Stimulated activated CD4-positive, alpha-beta T cell treated with anti-CD3 and anti-CD28 coated beads, Interleukin-12 subunit alpha, Interleukin-12 subunit beta, amount 100 ng/mL, for 48 hours (primary cell): ENCODE data around the gene AADACL4.

Experiments
- DNase-seq, 3 donors: peaks; one replicate each; pipeline ENCODE4 v3.0.0-alpha.2; 2020; ENCODE audit warnings: low read depth in 2 of 3, low spot score in 1 of 3

AADACL4 gene

DNA sequence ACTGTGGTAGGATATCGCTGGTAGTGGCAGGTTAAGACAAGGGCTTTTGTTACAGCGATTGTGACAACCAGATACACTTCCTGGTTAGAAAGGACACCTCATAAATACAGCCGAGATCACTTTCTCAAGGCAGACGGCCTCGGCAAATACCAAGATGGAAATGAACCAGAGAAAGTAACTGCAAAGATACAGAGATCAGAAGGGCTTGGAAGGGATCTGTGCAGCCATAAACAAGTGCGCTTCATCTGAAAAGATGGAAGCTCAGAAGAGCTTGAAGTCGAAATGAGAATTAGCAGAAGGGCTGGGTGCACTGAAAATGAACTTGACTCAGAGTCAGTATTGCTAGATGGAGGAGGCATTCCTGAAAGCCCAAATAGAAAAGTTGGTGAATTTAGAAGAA, 32.9 kb upstream of the AADACL4 start:
- DNase-seq = no peak

DNA sequence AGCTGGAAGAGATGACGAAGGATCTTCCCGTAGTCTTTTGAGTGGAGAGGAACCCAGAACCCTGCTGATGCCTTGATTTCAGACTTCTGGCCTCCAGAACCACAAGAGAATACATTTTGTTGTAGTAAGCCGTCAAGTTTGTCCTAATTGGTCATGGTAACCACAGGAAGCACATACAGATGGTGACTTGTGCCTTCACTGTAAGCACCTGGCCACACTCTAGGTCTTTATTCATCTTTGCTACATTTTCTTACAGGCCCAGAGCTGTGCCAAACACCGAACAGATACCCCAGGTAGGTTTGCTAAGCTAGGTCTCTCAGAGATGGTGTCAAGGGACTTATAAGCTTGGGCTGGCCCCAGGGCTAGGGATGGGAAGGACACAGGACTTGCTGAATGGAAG, 30.7 kb upstream of the AADACL4 start:
- DNase-seq = no peak

DNA sequence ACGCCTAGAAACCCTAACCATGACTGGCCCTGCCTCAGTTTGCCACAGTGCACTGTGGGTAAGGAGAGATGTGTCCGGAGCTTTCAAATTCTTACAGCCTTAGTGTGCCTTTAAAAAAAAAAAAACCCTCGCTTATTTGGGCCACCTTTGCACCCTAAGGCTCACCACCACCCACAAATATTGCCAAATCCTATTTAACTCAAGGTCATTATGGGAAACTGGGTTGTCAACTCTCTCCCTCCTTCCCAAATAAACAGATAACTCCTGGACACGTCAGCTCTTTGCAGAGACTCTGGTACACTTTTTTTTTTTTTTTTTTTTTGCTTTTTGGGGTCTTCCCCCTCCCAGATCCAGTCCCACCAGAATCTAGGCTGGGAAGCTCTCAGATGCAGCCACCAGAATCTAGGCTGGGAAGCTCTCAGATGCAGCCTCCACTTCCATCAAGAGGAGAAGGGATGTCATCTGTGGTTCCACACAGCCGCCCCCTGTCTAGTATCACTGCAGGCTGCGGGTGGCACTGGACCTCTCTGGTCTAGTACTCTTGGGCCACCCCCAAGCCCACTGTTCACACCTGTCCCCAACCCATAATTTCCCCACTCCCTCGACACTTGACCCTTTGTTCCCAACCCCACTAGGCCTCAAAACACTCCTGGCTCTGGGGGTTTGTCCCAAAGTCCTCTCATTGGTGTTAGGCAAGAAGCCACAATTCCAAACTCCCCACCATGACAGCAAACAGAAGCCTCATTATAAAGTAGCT, 29.3 kb upstream of the AADACL4 start:
- no peak for DNase-seq

DNA sequence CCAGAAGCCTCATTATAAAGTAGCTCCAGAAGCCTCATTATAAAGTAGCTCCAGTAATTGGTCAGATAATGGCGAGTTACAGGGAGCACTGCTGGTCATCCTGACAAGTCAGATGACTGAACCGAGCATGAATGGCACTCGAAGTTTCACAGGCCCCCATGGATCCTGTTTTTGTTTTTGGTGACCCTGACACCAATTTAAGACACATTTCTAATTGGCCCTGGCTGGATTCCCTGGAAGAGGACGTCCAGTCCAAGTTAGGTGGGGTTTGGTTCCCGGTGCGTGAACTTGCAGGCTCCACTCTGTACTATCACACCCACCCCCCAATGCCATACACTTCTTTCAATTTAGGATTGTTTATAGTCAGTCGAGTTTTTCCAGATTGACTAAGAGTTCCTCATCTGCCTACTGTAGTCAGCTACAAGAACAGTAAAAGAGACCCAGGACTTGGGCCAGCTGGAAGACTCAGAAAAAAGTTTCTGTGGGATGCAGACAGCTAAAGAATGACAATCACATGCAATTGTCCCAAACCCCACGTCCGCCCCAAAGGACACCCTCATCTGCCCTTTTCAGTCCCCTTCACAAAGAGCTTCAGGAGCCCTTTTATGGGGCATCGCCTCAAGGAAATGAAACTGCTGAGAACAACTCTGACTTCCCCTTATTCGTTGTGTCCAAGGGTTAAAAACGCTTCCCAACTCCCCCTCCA, 28.6 kb upstream of the AADACL4 start:
- no peak for DNase-seq

DNA sequence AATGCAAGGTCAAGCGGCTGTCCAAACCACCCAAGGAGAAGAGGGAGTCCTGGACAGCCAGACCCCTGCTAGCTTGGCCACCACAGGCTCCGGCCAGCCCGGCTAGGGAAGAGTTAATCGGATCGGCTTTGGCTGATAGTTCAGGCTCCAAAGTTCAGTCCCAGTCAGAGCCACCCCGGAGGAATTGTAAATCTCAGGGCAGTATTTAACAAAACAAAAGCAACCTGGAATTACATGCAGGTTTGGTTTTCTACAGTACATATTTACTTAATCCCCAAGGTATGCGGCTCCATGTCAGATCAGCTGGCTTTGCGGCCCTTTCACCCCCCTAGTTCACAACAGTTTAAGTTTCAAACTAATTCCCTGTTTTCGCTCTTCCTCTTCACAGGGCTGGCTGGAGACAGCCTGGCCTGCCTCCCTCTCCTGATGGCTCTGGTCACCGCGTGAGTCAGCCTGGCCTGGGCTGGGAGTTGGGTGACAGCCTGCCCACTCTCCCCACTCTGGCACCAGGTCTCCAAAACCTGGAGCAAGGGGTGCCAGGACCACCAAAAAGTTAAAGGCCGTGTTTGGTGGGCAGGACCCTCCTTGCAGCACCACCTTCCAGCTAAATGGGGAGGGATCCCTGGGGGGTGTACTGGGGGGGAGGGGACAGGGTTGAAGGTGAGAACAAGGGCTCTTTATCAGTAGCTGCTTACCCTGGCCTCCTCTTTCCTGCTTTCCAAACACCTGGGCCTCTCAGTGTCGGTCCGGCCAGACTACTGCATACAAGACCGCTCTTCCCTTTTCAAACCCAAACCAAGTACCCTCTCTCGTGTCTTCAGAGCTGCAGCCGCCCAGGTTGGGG, 27.8 kb upstream of the AADACL4 start:
- DNase-seq = no peak

DNA sequence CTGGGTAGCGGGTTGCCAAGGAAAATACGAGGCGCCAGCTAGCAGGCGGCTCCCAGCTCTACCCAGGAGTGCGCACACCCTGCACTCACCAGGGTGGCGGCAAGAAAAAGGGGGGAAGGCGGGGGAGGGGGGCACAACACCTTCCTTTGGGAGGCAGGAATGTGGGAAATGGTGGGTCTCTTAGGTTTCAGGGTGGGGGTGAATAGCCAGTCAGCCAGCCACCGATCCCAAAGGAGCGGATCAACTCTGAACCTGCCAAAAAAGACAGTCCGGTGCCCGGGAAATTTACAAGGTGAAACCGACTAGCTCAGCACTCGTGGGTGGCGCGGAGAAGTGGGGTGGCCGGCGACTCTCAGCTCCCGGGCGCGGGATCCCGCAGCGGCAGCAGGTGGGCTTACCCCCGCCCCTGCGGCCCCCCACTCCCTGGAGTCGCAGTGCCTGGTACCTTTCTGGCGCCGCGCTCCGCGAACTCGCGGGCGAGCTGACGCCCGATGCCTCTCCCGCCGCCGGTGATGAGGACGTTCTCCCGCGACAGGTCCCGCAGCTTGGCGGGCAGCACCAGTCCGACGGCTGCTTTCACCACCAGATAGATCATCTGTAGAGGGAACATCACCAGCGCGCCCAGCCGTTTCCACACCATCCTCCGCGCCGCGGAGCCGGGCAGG, 27.0 kb upstream of the AADACL4 start:
- no peak for DNase-seq

DNA sequence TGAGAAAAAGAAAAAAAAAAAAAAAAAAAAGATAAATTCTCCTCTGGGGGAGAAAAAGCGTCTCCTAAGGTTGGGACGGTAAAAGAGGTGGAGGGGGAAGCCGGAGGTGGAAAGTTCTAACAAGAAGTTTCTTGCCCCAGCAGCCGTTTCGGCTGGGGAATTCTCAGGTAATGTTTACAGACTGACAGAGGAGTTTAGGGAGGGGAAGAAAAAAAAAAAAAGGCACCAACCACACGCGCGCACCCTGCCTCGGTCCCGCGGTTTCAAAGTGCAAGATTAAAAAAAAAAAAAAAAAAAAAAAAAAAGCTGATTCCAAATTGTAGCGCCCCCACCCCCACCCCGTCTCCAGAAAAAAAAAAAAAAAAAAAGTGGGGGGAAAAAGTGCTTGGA, 26.4 kb upstream of the AADACL4 start:
- DNase-seq = no peak

DNA sequence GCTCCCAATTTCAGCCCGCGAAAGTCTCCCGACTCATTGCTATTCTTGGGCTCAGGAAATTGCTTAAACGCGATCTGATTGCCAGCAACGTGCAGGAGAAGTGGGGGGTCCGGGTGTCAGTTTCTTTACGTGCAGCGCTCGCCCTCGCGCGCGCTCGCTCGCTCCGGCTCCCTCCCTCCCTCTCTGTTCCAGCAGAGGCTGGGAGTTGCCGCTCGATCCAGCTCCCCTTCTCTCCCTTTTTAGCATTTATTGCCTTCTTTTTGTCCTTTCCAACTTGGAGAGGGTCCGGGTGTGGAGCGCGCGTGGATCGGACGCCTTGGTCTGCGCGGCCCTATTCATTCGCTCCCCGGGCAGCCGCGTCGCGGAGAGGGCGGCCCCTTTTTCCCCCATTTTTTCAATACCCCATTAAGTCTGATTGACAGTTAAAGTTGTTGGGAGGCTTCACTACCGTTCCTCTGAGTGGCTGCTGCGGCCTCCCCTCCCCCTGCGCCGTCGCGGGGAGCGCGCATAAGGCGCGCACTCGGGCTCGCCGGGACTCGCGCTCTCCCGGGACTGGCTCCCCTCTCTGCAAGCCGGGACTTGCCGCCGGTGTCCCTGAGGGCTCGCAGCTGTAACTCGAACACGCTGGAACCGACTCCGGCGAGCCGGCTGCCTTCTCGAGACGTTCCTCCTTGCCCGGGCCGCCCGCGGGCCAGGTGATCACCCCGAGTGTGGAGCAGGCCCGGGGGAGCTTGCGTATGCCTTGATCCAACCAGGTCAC, 25.8 kb upstream of the AADACL4 start, which contains the start of gene DHRS3:
DHRS3 (minus strand) TSS at position 310 of the 760 bp plus-strand sequence. CDS start 862 bp downstream, outside the sequence.
- peak; percentile 50 to 65 (median 57) for DNase-seq

DNA sequence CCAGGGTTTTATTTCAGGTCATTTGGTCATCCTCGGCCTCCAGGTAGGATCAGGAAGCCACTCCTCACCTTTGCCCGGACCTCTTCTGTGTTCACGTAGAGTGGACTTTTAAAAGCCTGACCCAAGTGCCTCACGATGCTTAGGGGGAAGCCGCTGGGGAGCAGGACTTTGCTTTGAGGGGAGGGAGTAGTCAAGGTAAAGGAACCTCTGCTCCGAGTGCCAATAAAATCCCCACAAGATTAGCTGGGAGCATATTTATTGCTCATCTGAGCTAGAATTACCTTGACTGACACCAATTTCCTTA, 25.3 kb upstream of the AADACL4 start:
- no peak for DNase-seq

DNA sequence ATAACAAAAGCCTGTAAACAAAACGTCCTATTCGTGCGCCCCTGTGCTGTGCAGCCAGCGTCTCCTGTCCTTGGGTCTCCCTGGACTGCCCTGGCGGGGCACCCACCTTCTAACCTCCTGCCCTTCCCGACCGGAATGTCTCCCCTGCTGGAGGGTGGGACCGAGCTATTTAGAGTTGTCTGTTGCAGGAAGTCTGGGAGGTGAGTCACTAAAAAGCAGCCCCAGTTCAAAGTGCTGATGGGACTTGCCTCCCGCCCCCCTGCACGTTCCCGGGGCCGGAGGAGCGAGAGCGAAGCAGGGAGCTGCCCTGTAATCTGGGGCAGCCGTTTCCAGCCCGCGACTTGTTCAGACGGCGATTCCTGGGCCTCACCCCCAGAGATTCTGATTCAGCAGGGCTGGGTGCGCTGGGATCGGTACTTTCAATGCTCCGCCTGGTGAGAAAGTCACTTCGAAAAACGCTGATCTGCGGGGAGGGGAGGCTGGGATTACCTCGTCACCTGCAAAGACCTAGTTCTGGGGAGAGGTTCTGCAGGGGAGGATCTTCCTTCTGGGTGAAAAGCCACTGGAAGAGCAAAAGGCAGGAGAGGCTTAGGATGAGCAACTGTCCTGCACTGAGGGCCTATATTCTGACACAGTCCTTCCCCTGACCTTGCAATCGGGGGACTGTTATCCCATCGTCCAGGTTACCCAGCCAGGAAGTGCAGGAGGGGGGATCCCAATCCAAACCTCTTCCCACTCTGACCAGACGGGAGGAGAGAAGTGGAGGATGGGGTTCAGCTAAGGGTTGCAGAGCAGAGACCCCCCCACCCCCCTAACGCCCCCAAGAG, 24.7 kb upstream of the AADACL4 start:
- DNase-seq = peak; percentile 64 to 71 (median 70)

DNA sequence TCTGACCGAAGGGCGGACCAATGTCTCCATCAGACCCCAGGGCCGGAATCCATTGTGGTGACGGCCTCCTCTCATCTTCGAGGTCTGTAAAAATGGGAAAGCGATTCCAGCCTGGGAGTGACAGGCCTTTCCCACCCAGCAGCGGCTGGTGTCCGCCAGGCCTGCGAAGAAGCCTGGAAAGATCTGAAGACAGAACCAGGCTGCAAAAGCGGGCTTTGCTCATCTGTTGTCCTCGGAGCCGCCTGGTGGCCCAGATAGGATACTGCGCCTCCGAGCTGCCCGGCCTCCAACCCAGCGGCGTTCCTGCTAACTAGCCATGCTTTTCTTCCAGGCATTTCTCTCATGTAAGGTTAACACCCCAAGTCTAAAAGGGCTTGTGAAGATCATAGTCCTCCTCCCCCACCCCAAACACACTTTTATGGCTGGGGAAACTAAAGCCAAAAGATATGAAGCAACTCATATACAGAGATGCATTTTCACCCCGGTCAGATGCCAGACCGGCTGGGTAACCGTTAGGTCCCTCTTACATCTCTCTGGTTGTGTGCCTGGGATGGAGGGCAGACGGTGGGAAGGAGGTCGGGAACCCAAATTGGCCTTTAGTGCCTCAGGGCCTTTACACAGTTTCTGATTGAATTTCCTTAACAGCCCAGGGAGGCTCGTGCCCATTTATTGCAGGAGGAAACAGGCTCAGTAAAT, 23.9 kb upstream of the AADACL4 start:
- peak; percentile 59 to 82 (median 72) for DNase-seq

DNA sequence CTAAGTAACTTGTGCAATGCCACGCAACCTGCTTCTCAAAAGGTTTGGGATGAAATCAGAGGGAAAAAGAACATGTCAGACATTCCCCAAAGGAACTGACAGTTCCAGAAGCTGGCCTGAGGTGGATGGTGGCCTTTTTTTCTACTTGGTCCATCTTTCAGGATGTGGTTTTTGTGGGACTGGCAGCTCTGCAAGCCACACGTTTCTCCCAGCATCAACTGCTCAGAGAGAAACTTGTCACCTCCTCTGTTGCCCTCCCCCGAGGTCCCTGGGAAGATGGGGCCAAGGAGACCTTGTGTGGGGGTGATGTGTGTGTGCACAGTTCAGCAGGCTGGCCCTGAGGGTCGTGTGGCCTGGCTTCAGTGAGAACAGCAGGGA, 23.4 kb upstream of the AADACL4 start:
- DNase-seq = peak in 1 of 3 donors; percentile 28

DNA sequence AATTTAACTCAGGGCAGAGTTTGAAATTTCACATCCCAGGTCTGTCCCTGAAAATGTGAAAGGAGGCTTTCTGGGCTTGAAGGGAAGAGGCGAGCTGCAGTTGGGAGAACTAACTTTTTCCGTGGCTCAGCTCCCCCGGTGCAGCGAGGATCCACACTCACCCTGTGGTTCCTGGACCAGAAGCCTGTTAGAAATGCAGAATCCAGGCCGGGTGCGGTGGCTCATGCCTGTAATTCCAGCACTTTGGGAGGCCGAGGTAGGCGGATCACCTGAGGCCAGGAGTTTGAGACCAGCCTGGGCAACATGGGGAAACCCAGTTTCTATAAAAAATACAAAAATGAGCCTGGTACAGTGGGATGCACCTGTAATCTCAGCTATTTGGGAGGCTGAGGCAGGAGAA, 23.0 kb upstream of the AADACL4 start:
- DNase-seq = no peak

DNA sequence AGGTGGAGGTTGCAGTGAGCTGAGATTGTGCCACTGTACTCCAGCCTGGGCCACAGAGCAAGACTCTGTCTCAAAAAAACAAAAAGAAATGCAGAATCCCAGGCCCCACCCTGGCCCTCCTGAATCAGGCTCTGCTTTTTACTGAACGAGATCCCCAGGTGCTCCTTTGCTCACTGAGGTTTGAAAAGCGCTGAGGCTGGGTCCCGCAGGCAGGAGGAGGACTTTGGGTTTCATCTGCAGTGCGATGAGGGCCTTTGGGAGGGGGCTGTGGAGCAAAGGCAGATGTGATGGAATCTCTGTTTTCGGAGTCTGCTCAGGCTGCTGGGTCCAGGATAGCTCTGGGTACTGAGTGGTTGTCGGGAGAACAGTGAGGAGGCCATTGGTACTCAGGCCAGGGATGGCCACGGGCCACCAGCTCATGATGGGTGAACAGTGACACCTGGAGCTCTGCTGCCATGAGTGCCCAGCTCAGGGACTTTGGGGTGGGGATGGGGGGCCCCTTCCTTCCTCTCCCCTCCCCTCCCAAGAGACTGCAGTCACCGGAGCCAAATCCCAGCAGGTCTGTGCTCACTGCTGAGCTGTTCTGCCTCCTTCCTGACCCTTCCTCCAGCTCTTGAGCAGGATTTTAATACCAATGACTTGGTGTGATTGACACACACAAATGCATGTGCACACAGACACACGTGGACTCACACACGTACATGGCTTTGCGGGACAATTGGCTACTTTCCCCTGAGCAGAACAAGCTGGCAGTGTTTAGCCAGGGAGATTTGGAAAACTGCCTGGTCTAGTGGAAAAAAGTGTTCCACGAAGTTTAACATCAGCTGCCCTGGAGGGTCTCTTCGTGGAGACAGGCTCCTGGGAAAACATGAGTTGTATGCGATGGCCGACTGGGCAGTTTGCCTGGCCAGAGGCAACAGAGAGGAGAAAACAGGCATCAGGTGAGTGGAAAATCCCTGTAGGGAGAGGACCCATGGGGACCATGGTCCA, 22.2 kb upstream of the AADACL4 start:
- DNase-seq = no peak

DNA sequence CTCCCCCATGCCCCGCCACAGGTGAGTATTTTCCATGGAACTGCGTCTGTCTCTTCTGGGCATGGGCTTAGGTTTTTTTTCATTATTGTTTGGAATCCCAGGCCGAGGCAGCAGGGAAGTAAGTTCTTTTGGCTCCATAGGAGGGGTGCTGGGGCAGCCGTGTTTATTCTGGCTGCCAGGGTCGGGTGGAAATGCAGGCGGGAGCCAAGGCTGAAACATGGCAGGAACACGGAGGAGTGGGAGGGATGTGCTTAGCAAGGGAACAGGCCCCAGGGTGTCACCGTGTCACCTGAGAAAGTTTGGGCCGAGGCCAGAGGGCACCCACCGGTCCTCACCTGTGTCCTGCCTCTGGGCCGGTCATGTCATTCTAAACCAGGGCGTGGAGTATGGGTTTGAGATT, 21.4 kb upstream of the AADACL4 start:
- DNase-seq = no peak

DNA sequence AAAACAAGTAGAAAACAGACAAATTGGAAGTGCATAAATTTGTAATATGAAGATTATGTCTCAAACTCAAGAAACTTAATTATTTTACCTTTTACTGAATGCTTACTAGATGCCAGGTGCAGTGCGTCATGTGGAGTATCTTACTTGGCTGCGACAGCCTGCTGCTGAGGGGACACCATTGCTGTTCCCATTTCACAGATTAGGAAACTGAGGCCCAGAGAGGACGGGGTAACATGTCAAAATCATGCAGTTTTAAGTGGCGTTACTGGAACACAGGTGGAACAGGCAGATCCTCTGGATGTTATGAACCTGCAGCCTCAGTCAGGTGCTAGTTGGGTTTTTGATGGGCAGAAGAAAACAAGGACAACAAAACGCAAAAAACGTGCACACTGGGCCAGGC, 18.6 kb upstream of the AADACL4 start:
- no peak for DNase-seq

DNA sequence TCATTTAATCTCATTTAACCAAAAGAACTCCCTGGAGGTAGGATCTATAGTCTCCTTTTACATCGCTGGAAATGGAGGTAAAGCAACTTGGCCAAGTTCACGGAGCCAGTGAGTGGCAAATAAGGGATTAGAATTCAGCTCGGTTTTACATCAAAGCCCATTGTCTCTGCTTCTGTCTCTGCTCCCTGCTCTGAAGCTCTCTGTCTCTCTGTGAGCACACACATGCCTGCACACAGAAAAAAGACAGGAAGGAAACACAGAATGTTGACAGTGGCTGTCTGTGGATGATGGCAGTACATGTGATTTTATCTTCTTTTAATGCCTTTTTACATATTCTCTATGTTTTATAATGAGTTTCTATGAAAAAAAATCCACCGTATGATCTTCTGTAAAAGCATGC, 17.0 kb upstream of the AADACL4 start:
- DNase-seq = no peak

DNA sequence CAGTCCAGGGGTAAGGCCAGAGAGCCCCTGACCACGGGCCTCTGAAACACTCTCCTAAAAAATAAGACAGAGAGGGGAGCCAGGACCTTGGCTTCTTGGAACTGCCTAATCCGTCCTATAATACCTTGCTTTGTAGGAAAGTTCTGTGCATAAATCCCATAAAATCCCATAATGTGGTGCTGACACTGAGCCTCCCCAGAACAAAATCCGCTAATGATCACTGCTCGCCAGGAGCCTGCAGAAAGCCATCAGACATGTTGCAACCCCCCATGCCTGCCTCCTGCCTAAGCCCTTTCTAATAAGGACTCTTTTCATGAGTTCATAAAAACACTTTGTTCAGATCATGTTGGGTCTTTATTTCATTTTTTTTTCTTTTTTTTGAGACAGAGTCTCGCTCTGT, 16.6 kb upstream of the AADACL4 start:
- DNase-seq = no peak
